ENCODE results near the gene SMIM29. TPM values are rescaled to one million over a fixed set of nuclear protein-coding genes. Genes with fewer than 3 reads are reported as not detected.

The SMIM29 gene
- polyA plus RNA-seq, 1 donor (not counting 4 experiments of a cell fraction or from before 2014, with no cell fraction given): 27.4 TPM

DNA sequence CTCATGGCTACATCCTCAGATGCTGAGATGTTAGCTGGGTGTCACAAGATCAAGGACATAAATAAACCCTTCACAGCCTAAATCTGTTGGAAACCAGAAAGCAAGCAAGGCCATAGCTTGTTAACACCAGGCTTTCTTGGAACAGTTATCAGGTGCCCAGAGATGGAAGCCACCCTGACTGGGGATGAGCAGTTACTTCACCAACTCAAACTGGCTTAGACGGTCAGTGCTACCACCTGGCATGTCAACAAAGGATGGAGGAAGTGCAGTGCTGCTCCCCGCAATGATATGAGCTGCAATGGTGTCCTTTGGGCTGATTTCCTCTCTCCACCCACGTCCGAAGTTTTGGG, 28.9 kb upstream of the SMIM29 start:
- Histone ChIP-seq H3K27me3 (ENCODE audit: control insufficient read depth, extremely low read depth, insufficient read depth, low read length) (no peaks in the 10 kb centered on the region), H3K9me3 (ENCODE audit: control insufficient read depth, low read depth, low read length) (no peaks in the 10 kb centered on the region), H3K9me1 (ENCODE audit: control insufficient read depth, extremely low read depth, insufficient read depth, low read length) (no peaks in the 10 kb centered on the region), H3K79me2 (ENCODE audit: control insufficient read depth, insufficient read depth, low read length) (no peaks in the 10 kb centered on the region), H3K9ac (ENCODE audit: control insufficient read depth, extremely low read depth, insufficient read depth, low read length) (no peak overlapping the region), H4K20me1 (ENCODE audit: control insufficient read depth, extremely low read depth, insufficient read depth, low read length) (no peaks in the 10 kb centered on the region), H3K4me3 (ENCODE audit: control insufficient read depth in 2 of 3, extremely low read depth in 1 of 3, insufficient read depth in 2 of 3, low read depth in 1 of 3, low read length in 3 of 3) (no peak overlapping the region), H3K27ac (ENCODE audit: control insufficient read depth, insufficient read depth, low read length) (no peak overlapping the region), H2AFZ (ENCODE audit: control insufficient read depth, low read length) (no peak overlapping the region), H3K36me3 (ENCODE audit: control insufficient read depth in 2 of 2, extremely low read depth in 1 of 2, insufficient read depth in 2 of 2, low read length in 2 of 2) (peaks cover 2 to 9% of the 10 kb centered on the region in 2 experiments), H3K4me1 (ENCODE audit: control insufficient read depth, extremely low read depth, insufficient read depth, low read length) (no peaks in the 10 kb centered on the region), H3K4me2 (ENCODE audit: control insufficient read depth, extremely low read depth, insufficient read depth, low read depth, low read length) (no peak overlapping the region)
- DNase-seq (ENCODE audit: low read depth, low spot score) (no peak), FAIRE-seq (no peak)
- TF ChIP-seq, protein P1, sequence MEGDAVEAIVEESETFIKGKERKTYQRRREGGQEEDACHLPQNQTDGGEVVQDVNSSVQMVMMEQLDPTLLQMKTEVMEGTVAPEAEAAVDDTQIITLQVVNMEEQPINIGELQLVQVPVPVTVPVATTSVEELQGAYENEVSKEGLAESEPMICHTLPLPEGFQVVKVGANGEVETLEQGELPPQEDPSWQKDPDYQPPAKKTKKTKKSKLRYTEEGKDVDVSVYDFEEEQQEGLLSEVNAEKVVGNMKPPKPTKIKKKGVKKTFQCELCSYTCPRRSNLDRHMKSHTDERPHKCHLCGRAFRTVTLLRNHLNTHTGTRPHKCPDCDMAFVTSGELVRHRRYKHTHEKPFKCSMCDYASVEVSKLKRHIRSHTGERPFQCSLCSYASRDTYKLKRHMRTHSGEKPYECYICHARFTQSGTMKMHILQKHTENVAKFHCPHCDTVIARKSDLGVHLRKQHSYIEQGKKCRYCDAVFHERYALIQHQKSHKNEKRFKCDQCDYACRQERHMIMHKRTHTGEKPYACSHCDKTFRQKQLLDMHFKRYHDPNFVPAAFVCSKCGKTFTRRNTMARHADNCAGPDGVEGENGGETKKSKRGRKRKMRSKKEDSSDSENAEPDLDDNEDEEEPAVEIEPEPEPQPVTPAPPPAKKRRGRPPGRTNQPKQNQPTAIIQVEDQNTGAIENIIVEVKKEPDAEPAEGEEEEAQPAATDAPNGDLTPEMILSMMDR (optimal IDR thresholded peaks at IDR 0.05 in 1 of 3, IDR thresholded peaks at IDR 0.05 in 1 of 3, conservative IDR thresholded peaks at IDR 0.05 in 1 of 3; ENCODE audit: extremely low read depth in 1 of 3, insufficient read depth in 2 of 3, low read length in 3 of 3): no peak
- no peak for TF ChIP-seq EZH2 (IDR thresholded peaks at IDR 0.05; ENCODE audit: low read length)
- dilution Hi-C loops (cut with MboI; ENCODE audit: extremely low pct_ligation_motif_present, low sequenced_read_pairs): no loop called here

DNA sequence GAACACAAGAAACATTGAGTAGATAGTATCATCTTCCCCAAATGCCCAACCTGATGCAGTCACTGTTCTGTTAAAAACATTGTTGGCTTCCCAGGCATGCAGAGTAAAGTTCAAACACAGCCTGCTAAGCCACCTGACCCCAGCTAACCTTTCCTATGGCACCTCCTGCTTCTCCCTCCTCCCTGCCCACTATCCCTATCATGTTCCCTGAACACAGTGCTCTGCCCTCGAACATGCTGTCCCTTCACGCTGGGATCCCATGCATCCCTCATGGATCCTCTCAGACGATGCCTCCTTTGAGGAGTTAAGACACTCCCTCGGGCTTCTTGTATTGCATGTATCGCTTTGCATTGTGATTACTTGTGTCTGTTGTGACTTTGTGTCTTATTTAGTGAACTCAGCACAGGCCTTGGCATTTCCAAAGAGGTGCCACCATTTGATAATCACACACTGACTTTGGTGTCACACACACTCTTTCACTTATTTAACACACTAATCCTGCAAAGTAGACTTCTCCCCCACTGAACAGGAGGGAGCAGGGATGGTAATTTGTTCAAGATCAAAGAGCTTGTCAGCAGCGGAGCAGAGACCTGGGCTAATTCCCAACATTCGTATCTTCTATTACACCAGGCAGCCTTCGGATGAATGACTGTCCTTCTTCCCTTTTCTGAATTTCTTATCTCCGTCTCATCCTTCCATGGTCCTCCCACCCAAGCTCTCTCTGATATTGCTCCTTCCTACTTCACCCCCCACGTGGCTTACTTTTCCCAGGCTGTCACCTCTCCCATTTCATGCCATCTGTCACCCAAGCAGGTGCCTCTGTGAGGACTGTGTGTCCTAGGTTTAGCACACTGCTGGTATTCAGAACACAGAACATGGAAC, 28.3 kb upstream of the SMIM29 start:
- Histone ChIP-seq H3K27me3 (ENCODE audit: control insufficient read depth, extremely low read depth, insufficient read depth, low read length) (no peaks in the 10 kb centered on the region), H3K9me3 (ENCODE audit: control insufficient read depth, low read depth, low read length) (no peaks in the 10 kb centered on the region), H3K4me1 (ENCODE audit: control insufficient read depth, extremely low read depth, insufficient read depth, low read length) (no peaks in the 10 kb centered on the region), H3K79me2 (ENCODE audit: control insufficient read depth, insufficient read depth, low read length) (no peaks in the 10 kb centered on the region), H3K4me2 (ENCODE audit: control insufficient read depth, extremely low read depth, insufficient read depth, low read depth, low read length) (no peak overlapping the region), H3K27ac (ENCODE audit: control insufficient read depth, insufficient read depth, low read length) (no peak overlapping the region), H3K9ac (ENCODE audit: control insufficient read depth, extremely low read depth, insufficient read depth, low read length) (no peak overlapping the region), H3K9me1 (ENCODE audit: control insufficient read depth, extremely low read depth, insufficient read depth, low read length) (no peaks in the 10 kb centered on the region), H4K20me1 (ENCODE audit: control insufficient read depth, extremely low read depth, insufficient read depth, low read length) (no peaks in the 10 kb centered on the region), H2AFZ (ENCODE audit: control insufficient read depth, low read length) (no peak overlapping the region), H3K4me3 (ENCODE audit: control insufficient read depth in 2 of 3, extremely low read depth in 1 of 3, insufficient read depth in 2 of 3, low read depth in 1 of 3, low read length in 3 of 3) (no peak overlapping the region), H3K36me3 (ENCODE audit: control insufficient read depth in 2 of 2, extremely low read depth in 1 of 2, insufficient read depth in 2 of 2, low read length in 2 of 2) (peaks cover 2 to 9% of the 10 kb centered on the region in 2 experiments)
- FAIRE-seq (no peak), DNase-seq (ENCODE audit: low read depth, low spot score) (no peak)
- TF ChIP-seq EZH2 (IDR thresholded peaks at IDR 0.05; ENCODE audit: low read length): no peak
- TF ChIP-seq, protein P1 (optimal IDR thresholded peaks at IDR 0.05 in 1 of 3, IDR thresholded peaks at IDR 0.05 in 1 of 3, conservative IDR thresholded peaks at IDR 0.05 in 1 of 3; ENCODE audit: extremely low read depth in 1 of 3, insufficient read depth in 2 of 3, low read length in 3 of 3): no peak
- dilution Hi-C loops (cut with MboI; ENCODE audit: extremely low pct_ligation_motif_present, low sequenced_read_pairs): no loop called here
